NCI-H1436 treated with DMSO at 0.1 percent for 48 hours (cell line): ENCODE data around the gene NOTUM.

ENCODE experiments used
- DNase-seq: peaks from one replicate; lab custom pipeline; 2025; lab: John Stamatoyannopoulos, UW

NOTUM gene

GRCh38 chr17:81977211-81977808 lies 16.3 kb upstream of the NOTUM start, which contains the start of gene ASPSCR1:
ASPSCR1 (plus strand) TSS chr17:81977629; CDS start chr17:81977647, 18 bp downstream.
- DNase-seq = no peak

- no peak for DNase-seq
Measured at GRCh38 chr17:81976332-81977210, 15.6 kb upstream of the NOTUM start.

GRCh38 chr17:81973432-81973831 lies 12.4 kb upstream of the NOTUM start:
- DNase-seq = no peak

- DNase-seq = no peak
Measured at GRCh38 chr17:81968850-81969812, 8.1 kb upstream of the NOTUM start.

GRCh38 chr17:81968396-81968745 lies 7.4 kb upstream of the NOTUM start:
- no peak for DNase-seq

GRCh38 chr17:81967533-81968395 lies 6.8 kb upstream of the NOTUM start:
- DNase-seq = no peak

- no peak for DNase-seq
Measured at GRCh38 chr17:81967244-81967532, 6.2 kb upstream of the NOTUM start.

- DNase-seq = no peak
Measured at GRCh38 chr17:81966343-81967243, 5.6 kb upstream of the NOTUM start.

- DNase-seq = no peak
Measured at GRCh38 chr17:81964081-81964849, 3.3 kb upstream of the NOTUM start.

- no peak for DNase-seq
Measured at GRCh38 chr17:81962499-81963441, 1.8 kb upstream of the NOTUM start.

GRCh38 chr17:81961521-81962498 lies 823 bp upstream of the NOTUM start:
- DNase-seq = no peak

- DNase-seq = no peak
Measured at GRCh38 chr17:81960130-81960958, 643 bp downstream of the NOTUM start.

GRCh38 chr17:81959362-81960129 lies 1.4 kb downstream of the NOTUM start:
- no peak for DNase-seq

- no peak for DNase-seq
Measured at GRCh38 chr17:81958633-81959342, 2.2 kb downstream of the NOTUM start.
